Coronary artery (tissue), 2 donors: Measurements from ENCODE around the gene APOBEC3F.
"Not testable (repeated sequence)": the region's sequence is repeated elsewhere in the genome, so short reads cannot be mapped to it uniquely, and the experiment has no call there.

Experiments
- DNase-seq: peaks from one replicate; pipeline ENCODE4 v3.0.0-alpha.2; 2017; ENCODE audit warnings: low spot score
- H3K27ac ChIP-seq, 2 donors: fragments of 200-600 bp; sonication (generic); one replicate each; pipeline ENCODE4 v1.5.1; 2016 to 2019
- H3K4me3 ChIP-seq: fragments of 200-600 bp; sonication (generic); 2 replicates; pipeline ENCODE4 v1.5.1; 2016; ENCODE audit warnings: mild to moderate bottlenecking, moderate library complexity
- CTCF ChIP-seq: fragments of 200-600 bp; sonication (generic); IDR thresholded peaks from one replicate; pipeline ENCODE4 v1.5.1; 2019; ENCODE audit warnings: antibody characterized with exemption

The APOBEC3F gene

GRCh38 chr22:39012533-39013511, 27.8 kb upstream of the APOBEC3F start:
- DNase-seq, result no peak
- no peak overlapping the region for H3K27ac ChIP-seq
- H3K4me3 ChIP-seq, result no peak overlapping the region
- no peak for TF ChIP-seq CTCF

GRCh38 chr22:39013561-39013941, 27.1 kb upstream of the APOBEC3F start:
- peak overlapping the region; percentile 81 for H3K4me3 ChIP-seq
- peak overlapping the region in 1 of 2 donors; percentile 92 for H3K27ac ChIP-seq
- DNase-seq, result not testable (repeated sequence)

GRCh38 chr22:39013942-39014722, 26.5 kb upstream of the APOBEC3F start, which contains the start of gene APOBEC3C:
Gene APOBEC3C (plus strand): TSS chr22:39014257. CDS start chr22:39014363, 106 bp downstream.
- no peak for TF ChIP-seq CTCF
- peak; percentile 81 for DNase-seq
- peak within 1 kb of the TSS; percentile 81 for H3K4me3 ChIP-seq
- peak within 1 kb of the TSS; percentile 51 to 92 for H3K27ac ChIP-seq

GRCh38 chr22:39014723-39015121, 25.9 kb upstream of the APOBEC3F start:
- H3K4me3 ChIP-seq, result peak overlapping the region; percentile 81
- not testable (repeated sequence) for DNase-seq
- peak overlapping the region; percentile 51 to 92 for H3K27ac ChIP-seq

GRCh38 chr22:39016592-39016991, 24.1 kb upstream of the APOBEC3F start:
- DNase-seq, result no peak

DNA sequence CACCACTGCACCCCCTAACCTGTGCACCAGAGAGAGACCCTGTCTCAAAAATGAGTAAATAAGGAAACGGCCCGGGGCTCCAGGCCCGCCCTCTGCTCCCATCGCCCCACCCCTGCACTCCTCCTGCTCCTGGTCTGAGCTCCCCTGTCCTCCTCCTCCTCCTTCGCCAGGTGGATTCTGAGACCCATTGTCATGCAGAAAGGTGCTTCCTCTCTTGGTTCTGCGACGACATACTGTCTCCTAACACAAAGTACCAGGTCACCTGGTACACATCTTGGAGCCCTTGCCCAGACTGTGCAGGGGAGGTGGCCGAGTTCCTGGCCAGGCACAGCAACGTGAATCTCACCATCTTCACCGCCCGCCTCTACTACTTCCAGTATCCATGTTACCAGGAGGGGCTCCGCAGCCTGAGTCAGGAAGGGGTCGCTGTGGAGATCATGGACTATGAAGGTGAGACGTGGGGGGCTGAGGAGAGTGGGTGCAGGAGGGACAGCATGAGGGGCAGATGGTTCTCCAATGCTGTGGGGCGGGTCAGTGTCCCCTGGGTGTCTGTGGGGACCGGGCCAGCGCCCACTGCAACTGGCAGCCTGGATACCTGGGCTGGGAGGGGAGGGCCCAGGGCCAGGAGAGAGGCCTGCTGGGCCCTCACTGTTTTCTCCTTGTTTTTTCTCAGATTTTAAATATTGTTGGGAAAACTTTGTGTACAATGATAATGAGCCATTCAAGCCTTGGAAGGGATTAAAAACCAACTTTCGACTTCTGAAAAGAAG, 22.9 kb upstream of the APOBEC3F start:
- no peak for DNase-seq
- no peak overlapping the region for H3K27ac ChIP-seq
- no peak for TF ChIP-seq CTCF
- H3K4me3 ChIP-seq, result no peak overlapping the region

More at GRCh38 chr22:39016592-39016991, 24.1 kb upstream of the APOBEC3F start:
- Histone ChIP-seq H3K27ac (no peak overlapping the region), H3K4me3 (no peak overlapping the region)
- no peak for TF ChIP-seq CTCF

GRCh38 chr22:39020021-39020651, 20.5 kb upstream of the APOBEC3F start:
- H3K27ac ChIP-seq, result peak overlapping the region; percentile 32 to 85
- peak overlapping the region; percentile 67 for H3K4me3 ChIP-seq
- DNase-seq, result not testable (repeated sequence)
